HEK293 (cell line): ENCODE results near the gene PARK7.

Source experiments
- GFI1B ChIP-seq: fragments of 450-650 bp; formaldehyde crosslinking; IDR thresholded peaks from 2 replicates; pipeline ENCODE4 v1.5.1; 2016; ENCODE audit warnings: missing biosample characterization, missing genetic modification characterization
- KLF10 ChIP-seq: fragments of 450-650 bp; IDR thresholded peaks from 2 replicates; pipeline ENCODE4 v1.5.1; 2018; ENCODE audit warnings: missing biosample characterization, mild to moderate bottlenecking, missing genetic modification characterization
- KLF7 ChIP-seq: fragments of 450-650 bp; formaldehyde crosslinking; IDR thresholded peaks from 2 replicates; pipeline ENCODE4 v1.5.1; 2016; ENCODE audit warnings: missing biosample characterization, missing genetic modification characterization, borderline replicate concordance
- OVOL3 ChIP-seq: fragments of 450-650 bp; formaldehyde crosslinking; IDR thresholded peaks from 2 replicates; pipeline ENCODE4 v1.5.1; 2016; ENCODE audit warnings: missing biosample characterization, missing genetic modification characterization
- SP2 ChIP-seq: fragments of 450-650 bp; formaldehyde crosslinking; IDR thresholded peaks from 2 replicates; pipeline ENCODE4 v1.5.1; 2016; ENCODE audit warnings: missing biosample characterization, missing genetic modification characterization
- TCF7L2 ChIP-seq: IDR thresholded peaks from 2 replicates; pipeline ENCODE4 v1.6.1; 2011; ENCODE audit warnings: low read depth, mild to moderate bottlenecking, inconsistent platforms, low read length, moderate library complexity, borderline replicate concordance
- ZBTB11 ChIP-seq: fragments of 450-650 bp; formaldehyde crosslinking; conservative IDR thresholded peaks from 2 replicates; pipeline ENCODE4 v1.5.1; 2016; ENCODE audit warnings: low read depth, missing biosample characterization, missing genetic modification characterization
- ZBTB20 ChIP-seq: fragments of 450-650 bp; formaldehyde crosslinking; IDR thresholded peaks from 2 replicates; pipeline ENCODE4 v1.5.1; 2016; ENCODE audit warnings: missing biosample characterization, missing genetic modification characterization
- ZFHX2 ChIP-seq: fragments of 450-650 bp; formaldehyde crosslinking; conservative IDR thresholded peaks from 2 replicates; pipeline ENCODE4 v1.5.1; 2016; ENCODE audit warnings: missing biosample characterization, missing genetic modification characterization
- ZNF248 ChIP-seq: fragments of 450-650 bp; formaldehyde crosslinking; IDR thresholded peaks from 2 replicates; pipeline ENCODE4 v1.5.1; 2017; ENCODE audit warnings: missing biosample characterization, missing genetic modification characterization
- ZNF274 ChIP-seq, 2 experiments: fragments of 200-500 bp in 1 of 2; fragments of 450-650 bp in 1 of 2; sonication (Bioruptor generic) in 1 of 2; formaldehyde crosslinking in 1 of 2; IDR thresholded peaks; 2 replicates each; pipeline versions ENCODE4 v1.5.1 to v1.6.1; 2014 to 2016; ENCODE audit warnings: borderline replicate concordance in 1 of 2, inconsistent platforms in 1 of 2, low read length in 1 of 2, missing biosample characterization in 1 of 2, missing genetic modification characterization in 1 of 2
- ZNF280D ChIP-seq: fragments of 450-650 bp; formaldehyde crosslinking; IDR thresholded peaks from 2 replicates; pipeline ENCODE4 v1.5.1; 2016; ENCODE audit warnings: missing biosample characterization, missing genetic modification characterization
- ZNF292 ChIP-seq: fragments of 450-650 bp; formaldehyde crosslinking; IDR thresholded peaks from 2 replicates; pipeline ENCODE4 v1.5.1; 2016; ENCODE audit warnings: low read depth, missing biosample characterization, missing genetic modification characterization, borderline replicate concordance
- ZNF341 ChIP-seq: fragments of 450-650 bp; formaldehyde crosslinking; IDR thresholded peaks from 2 replicates; pipeline ENCODE4; 2016; ENCODE audit warnings: low read depth, missing biosample characterization, missing genetic modification characterization
- ZNF366 ChIP-seq: fragments of 450-650 bp; formaldehyde crosslinking; conservative IDR thresholded peaks from 2 replicates; pipeline ENCODE4 v1.5.1; 2016; ENCODE audit warnings: missing biosample characterization, missing genetic modification characterization
- ZNF394 ChIP-seq: fragments of 450-650 bp; formaldehyde crosslinking; IDR thresholded peaks from 2 replicates; pipeline ENCODE4 v1.5.1; 2016; ENCODE audit warnings: missing biosample characterization, missing genetic modification characterization, mild to moderate bottlenecking, moderate library complexity, borderline replicate concordance
- ZNF426 ChIP-seq: fragments of 450-650 bp; formaldehyde crosslinking; IDR thresholded peaks from 2 replicates; pipeline ENCODE4 v1.5.1; 2017; ENCODE audit warnings: missing biosample characterization, missing genetic modification characterization, mild to moderate bottlenecking, inconsistent platforms, moderate library complexity
- ZNF433 ChIP-seq: fragments of 450-650 bp; formaldehyde crosslinking; IDR thresholded peaks from 2 replicates; pipeline ENCODE4 v1.5.1; 2016; ENCODE audit warnings: missing biosample characterization, missing genetic modification characterization, low read depth
- ZNF510 ChIP-seq: fragments of 450-650 bp; formaldehyde crosslinking; IDR thresholded peaks from 2 replicates; pipeline ENCODE4 v1.5.1; 2018; ENCODE audit warnings: mild to moderate bottlenecking, missing genetic modification characterization, missing biosample characterization; ENCODE audit not compliant: insufficient replicate concordance
- ZNF529 ChIP-seq: fragments of 450-650 bp; formaldehyde crosslinking; IDR thresholded peaks from 2 replicates; pipeline ENCODE4 v1.5.1; 2017; ENCODE audit warnings: missing genetic modification characterization, missing biosample characterization; ENCODE audit not compliant: insufficient replicate concordance
- ZNF555 ChIP-seq: fragments of 450-650 bp; formaldehyde crosslinking; conservative IDR thresholded peaks from 2 replicates; pipeline ENCODE4 v1.5.1; 2017; ENCODE audit warnings: missing biosample characterization, mild to moderate bottlenecking, missing genetic modification characterization, inconsistent platforms
- ZNF558 ChIP-seq: fragments of 450-650 bp; formaldehyde crosslinking; IDR thresholded peaks from 2 replicates; pipeline ENCODE4 v1.5.1; 2016; ENCODE audit warnings: missing biosample characterization, missing genetic modification characterization
- ZNF571 ChIP-seq: fragments of 450-650 bp; formaldehyde crosslinking; IDR thresholded peaks from 2 replicates; pipeline ENCODE4 v1.5.0; 2017; ENCODE audit warnings: missing biosample characterization, missing genetic modification characterization
- ZNF621 ChIP-seq: fragments of 450-650 bp; formaldehyde crosslinking; IDR thresholded peaks from 2 replicates; pipeline ENCODE4 v1.5.1; 2017; ENCODE audit warnings: missing biosample characterization, missing genetic modification characterization
- ZNF747 ChIP-seq: fragments of 450-650 bp; formaldehyde crosslinking; IDR thresholded peaks from 2 replicates; pipeline ENCODE4 v1.5.1; 2016; ENCODE audit warnings: missing biosample characterization, missing genetic modification characterization
- ZNF768 ChIP-seq: fragments of 450-650 bp; formaldehyde crosslinking; IDR thresholded peaks from 2 replicates; pipeline ENCODE4 v1.5.1; 2018; ENCODE audit warnings: missing biosample characterization, mild to moderate bottlenecking, missing genetic modification characterization
- TF ChIP-seq, protein P1 (sequence below): fragments of 450-650 bp; formaldehyde crosslinking; IDR thresholded peaks from 2 replicates; pipeline ENCODE4 v1.5.1; 2016; ENCODE audit warnings: missing biosample characterization, missing genetic modification characterization
- TF ChIP-seq, protein P2 (sequence below): fragments of 450-650 bp; IDR thresholded peaks from 2 replicates; pipeline ENCODE4 v1.5.1; 2018; ENCODE audit warnings: missing biosample characterization, mild to moderate bottlenecking, missing genetic modification characterization
- TF ChIP-seq, protein P3 (sequence below): fragments of 450-650 bp; formaldehyde crosslinking; IDR thresholded peaks from 2 replicates; pipeline ENCODE4 v1.5.1; 2016; ENCODE audit warnings: missing biosample characterization, missing genetic modification characterization, borderline replicate concordance

The PARK7 gene

GRCh38 chr1:8026976-8027747 lies 65.7 kb downstream of the PARK7 start (continued):
- TF ChIP-seq, protein P1, sequence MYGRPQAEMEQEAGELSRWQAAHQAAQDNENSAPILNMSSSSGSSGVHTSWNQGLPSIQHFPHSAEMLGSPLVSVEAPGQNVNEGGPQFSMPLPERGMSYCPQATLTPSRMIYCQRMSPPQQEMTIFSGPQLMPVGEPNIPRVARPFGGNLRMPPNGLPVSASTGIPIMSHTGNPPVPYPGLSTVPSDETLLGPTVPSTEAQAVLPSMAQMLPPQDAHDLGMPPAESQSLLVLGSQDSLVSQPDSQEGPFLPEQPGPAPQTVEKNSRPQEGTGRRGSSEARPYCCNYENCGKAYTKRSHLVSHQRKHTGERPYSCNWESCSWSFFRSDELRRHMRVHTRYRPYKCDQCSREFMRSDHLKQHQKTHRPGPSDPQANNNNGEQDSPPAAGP = 0 out of 2 replicates have a peak, but pooled peaks have one; percentile 14
- TF ChIP-seq, protein P2, sequence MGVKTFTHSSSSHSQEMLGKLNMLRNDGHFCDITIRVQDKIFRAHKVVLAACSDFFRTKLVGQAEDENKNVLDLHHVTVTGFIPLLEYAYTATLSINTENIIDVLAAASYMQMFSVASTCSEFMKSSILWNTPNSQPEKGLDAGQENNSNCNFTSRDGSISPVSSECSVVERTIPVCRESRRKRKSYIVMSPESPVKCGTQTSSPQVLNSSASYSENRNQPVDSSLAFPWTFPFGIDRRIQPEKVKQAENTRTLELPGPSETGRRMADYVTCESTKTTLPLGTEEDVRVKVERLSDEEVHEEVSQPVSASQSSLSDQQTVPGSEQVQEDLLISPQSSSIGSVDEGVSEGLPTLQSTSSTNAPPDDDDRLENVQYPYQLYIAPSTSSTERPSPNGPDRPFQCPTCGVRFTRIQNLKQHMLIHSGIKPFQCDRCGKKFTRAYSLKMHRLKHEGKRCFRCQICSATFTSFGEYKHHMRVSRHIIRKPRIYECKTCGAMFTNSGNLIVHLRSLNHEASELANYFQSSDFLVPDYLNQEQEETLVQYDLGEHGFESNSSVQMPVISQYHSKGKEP (tag by site-specific recombination) = no peak
- no peak for TF ChIP-seq ZNF555 (tag by site-specific recombination)
- no peak for TF ChIP-seq TCF7L2
- TF ChIP-seq ZNF510 = no peak
- TF ChIP-seq ZNF292 (tag by site-specific recombination) = no peak
- TF ChIP-seq ZNF571 = no peak
- peak; percentile 59; the same call in 1 of the 2 replicates for TF ChIP-seq ZFHX2
- TF ChIP-seq ZBTB20 = no peak
- no peak for TF ChIP-seq OVOL3 (tag by site-specific recombination)
- no peak for TF ChIP-seq KLF10 (tag by site-specific recombination)
- TF ChIP-seq ZBTB11 (tag by site-specific recombination) = no peak
- no peak for TF ChIP-seq ZNF747 (tag by site-specific recombination)
- no peak for TF ChIP-seq ZNF274 (IDR thresholded peaks at IDR 0.05; ENCODE audit: low read length)
- TF ChIP-seq ZNF274 (tag by site-specific recombination; IDR thresholded peaks at IDR 0.05; ENCODE audit: borderline replicate concordance) = no peak
- TF ChIP-seq ZNF558 (tag by site-specific recombination) = no peak
- TF ChIP-seq ZNF529 (tag by site-specific recombination) = no peak
- TF ChIP-seq ZNF433 (tag by site-specific recombination) = no peak
- TF ChIP-seq KLF7 (tag by site-specific recombination) = no peak
- TF ChIP-seq ZNF621 = no peak
- TF ChIP-seq ZNF768 (tag by site-specific recombination) = no peak
- TF ChIP-seq SP2 (tag by site-specific recombination) = no peak
- TF ChIP-seq ZNF394 (tag by site-specific recombination) = no peak
- no peak for TF ChIP-seq ZNF280D (tag by site-specific recombination)
- no peak for TF ChIP-seq ZNF366 (tag by site-specific recombination)
- no peak for TF ChIP-seq ZNF426 (tag by site-specific recombination)
- TF ChIP-seq ZNF248 = no peak
- TF ChIP-seq GFI1B = no peak
- no peak for TF ChIP-seq ZNF341
- TF ChIP-seq, protein P3, sequence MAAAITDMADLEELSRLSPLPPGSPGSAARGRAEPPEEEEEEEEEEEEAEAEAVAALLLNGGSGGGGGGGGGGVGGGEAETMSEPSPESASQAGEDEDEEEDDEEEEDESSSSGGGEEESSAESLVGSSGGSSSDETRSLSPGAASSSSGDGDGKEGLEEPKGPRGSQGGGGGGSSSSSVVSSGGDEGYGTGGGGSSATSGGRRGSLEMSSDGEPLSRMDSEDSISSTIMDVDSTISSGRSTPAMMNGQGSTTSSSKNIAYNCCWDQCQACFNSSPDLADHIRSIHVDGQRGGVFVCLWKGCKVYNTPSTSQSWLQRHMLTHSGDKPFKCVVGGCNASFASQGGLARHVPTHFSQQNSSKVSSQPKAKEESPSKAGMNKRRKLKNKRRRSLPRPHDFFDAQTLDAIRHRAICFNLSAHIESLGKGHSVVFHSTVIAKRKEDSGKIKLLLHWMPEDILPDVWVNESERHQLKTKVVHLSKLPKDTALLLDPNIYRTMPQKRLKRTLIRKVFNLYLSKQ (tag by site-specific recombination) = no peak; the same call in 1 of the 2 replicates
